ENCODE measurements around the gene LRP11. TPM values are rescaled to one million over a fixed set of nuclear protein-coding genes. Genes with fewer than 3 reads are reported as not detected.

The LRP11 gene
- total RNA-seq, 1 donor from 2014 or later: 51.7 TPM

- H3K9me3 Mint-ChIP-seq (ENCODE audit: unreplicated experiment): no peaks in the 10 kb centered on the region
- no peak for TF ChIP-seq CTCF (IDR thresholded peaks at IDR 0.05; ENCODE audit: unreplicated experiment)
- no peaks in the 10 kb centered on the region for H3K4me1 Mint-ChIP-seq (ENCODE audit: unreplicated experiment)
- H3K36me3 Mint-ChIP-seq (ENCODE audit: low read depth, unreplicated experiment): peaks cover 14% of the 10 kb centered on the region
- peaks cover 4% of the 10 kb centered on the region for H3K27me3 Mint-ChIP-seq (ENCODE audit: unreplicated experiment)
- H3K4me3 Mint-ChIP-seq (ENCODE audit: unreplicated experiment): peak overlapping the region; percentile 7
- H3K27ac Mint-ChIP-seq (ENCODE audit: unreplicated experiment): no peak overlapping the region
- no peak for DNase-seq (ENCODE audit: low spot score)
These were observed 21.8 kb downstream of the LRP11 start for GRCh38 chr6:149842331-149842730.

GRCh38 chr6:149840345-149841075 is 23.6 kb downstream of the LRP11 start:
- Mint-ChIP-seq H3K9me3 (ENCODE audit: unreplicated experiment) (no peaks in the 10 kb centered on the region), H3K4me3 (ENCODE audit: unreplicated experiment) (no peak overlapping the region), H3K4me1 (ENCODE audit: unreplicated experiment) (no peaks in the 10 kb centered on the region), H3K27me3 (ENCODE audit: unreplicated experiment) (peaks cover 4% of the 10 kb centered on the region), H3K27ac (ENCODE audit: unreplicated experiment) (no peak overlapping the region), H3K36me3 (ENCODE audit: low read depth, unreplicated experiment) (peaks cover 21% of the 10 kb centered on the region)
- peak; percentile 30 for TF ChIP-seq CTCF (IDR thresholded peaks at IDR 0.05; ENCODE audit: unreplicated experiment)
- DNase-seq (ENCODE audit: low spot score): peak; percentile 50

- peak; percentile 74 for DNase-seq (ENCODE audit: low spot score)
These were observed 29.4 kb downstream of the LRP11 start for GRCh38 chr6:149834513-149835481.

GRCh38 chr6:149833651-149834050 is 30.5 kb downstream of the LRP11 start:
- no peak for TF ChIP-seq CTCF (IDR thresholded peaks at IDR 0.05; ENCODE audit: unreplicated experiment)
- H3K36me3 Mint-ChIP-seq (ENCODE audit: low read depth, unreplicated experiment): peaks cover 16% of the 10 kb centered on the region
- H3K9me3 Mint-ChIP-seq (ENCODE audit: unreplicated experiment): no peaks in the 10 kb centered on the region
- H3K4me3 Mint-ChIP-seq (ENCODE audit: unreplicated experiment): no peak overlapping the region
- H3K4me1 Mint-ChIP-seq (ENCODE audit: unreplicated experiment): no peaks in the 10 kb centered on the region
- H3K27me3 Mint-ChIP-seq (ENCODE audit: unreplicated experiment): no peaks in the 10 kb centered on the region
- H3K27ac Mint-ChIP-seq (ENCODE audit: unreplicated experiment): no peak overlapping the region
- DNase-seq (ENCODE audit: low spot score): no peak

More at GRCh38 chr6:149834513-149835481, 29.4 kb downstream of the LRP11 start:
- H3K4me1 Mint-ChIP-seq (ENCODE audit: unreplicated experiment): no peaks in the 10 kb centered on the region
- H3K27me3 Mint-ChIP-seq (ENCODE audit: unreplicated experiment): no peaks in the 10 kb centered on the region
- no peak overlapping the region for H3K27ac Mint-ChIP-seq (ENCODE audit: unreplicated experiment)
- no peaks in the 10 kb centered on the region for H3K9me3 Mint-ChIP-seq (ENCODE audit: unreplicated experiment)
- peaks cover 16% of the 10 kb centered on the region for H3K36me3 Mint-ChIP-seq (ENCODE audit: low read depth, unreplicated experiment)
- H3K4me3 Mint-ChIP-seq (ENCODE audit: unreplicated experiment): no peak overlapping the region
- TF ChIP-seq CTCF (IDR thresholded peaks at IDR 0.05; ENCODE audit: unreplicated experiment): peak; percentile 95

All from endothelial cell (in vitro differentiated cells).